ENCODE results near the gene TBL2. TPM values are rescaled to one million over a fixed set of nuclear protein-coding genes. Genes with fewer than 3 reads are reported as not detected.
"Not testable (repeated sequence)": the region's sequence is repeated elsewhere in the genome, so short reads cannot be mapped to it uniquely, and the experiment has no call there.

Gene TBL2
- total RNA-seq, 1 donor = 68.7 TPM

DNA sequence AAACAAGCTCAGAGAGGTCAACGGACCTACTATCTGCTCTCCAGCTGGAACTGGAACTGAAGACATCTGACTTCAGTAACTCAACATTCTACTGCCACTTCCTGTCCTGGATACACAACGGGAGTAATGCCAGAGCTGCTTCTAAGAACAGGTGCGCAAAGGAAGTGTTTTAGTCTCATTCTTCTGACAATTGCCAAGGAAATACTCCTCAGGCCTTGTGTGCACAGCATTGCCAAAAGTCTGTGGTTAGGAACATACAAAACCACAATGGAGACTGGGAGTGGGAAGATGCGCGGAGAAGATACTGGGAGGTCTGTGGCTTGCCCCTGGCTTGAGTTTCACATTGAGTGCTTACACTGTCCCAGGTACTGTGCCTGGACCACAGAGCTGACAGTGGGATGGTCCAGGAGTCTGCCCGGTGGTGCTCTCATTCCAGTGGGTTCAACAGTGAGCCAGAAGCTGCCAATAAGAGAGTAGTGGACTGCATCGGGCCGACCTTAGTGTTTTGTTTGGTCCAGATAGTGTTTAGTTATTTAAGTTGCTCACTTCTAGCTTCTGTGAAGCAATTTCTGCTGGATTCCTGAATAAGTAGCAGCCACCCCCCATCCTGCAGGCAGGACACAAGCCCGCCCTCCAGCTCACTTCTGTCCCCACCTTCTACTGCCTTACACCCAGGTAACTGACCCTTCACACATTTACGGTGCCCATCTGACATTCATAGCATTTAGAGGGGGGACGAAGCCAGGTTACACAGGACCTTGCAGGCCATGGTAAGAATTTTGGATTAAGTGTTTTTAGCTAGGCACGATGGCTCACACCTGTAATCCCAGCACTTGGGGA lies 10.3 kb downstream of the TBL2 start:
- TF ChIP-seq, protein P1, sequence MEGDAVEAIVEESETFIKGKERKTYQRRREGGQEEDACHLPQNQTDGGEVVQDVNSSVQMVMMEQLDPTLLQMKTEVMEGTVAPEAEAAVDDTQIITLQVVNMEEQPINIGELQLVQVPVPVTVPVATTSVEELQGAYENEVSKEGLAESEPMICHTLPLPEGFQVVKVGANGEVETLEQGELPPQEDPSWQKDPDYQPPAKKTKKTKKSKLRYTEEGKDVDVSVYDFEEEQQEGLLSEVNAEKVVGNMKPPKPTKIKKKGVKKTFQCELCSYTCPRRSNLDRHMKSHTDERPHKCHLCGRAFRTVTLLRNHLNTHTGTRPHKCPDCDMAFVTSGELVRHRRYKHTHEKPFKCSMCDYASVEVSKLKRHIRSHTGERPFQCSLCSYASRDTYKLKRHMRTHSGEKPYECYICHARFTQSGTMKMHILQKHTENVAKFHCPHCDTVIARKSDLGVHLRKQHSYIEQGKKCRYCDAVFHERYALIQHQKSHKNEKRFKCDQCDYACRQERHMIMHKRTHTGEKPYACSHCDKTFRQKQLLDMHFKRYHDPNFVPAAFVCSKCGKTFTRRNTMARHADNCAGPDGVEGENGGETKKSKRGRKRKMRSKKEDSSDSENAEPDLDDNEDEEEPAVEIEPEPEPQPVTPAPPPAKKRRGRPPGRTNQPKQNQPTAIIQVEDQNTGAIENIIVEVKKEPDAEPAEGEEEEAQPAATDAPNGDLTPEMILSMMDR (IDR thresholded peaks at IDR 0.05; ENCODE audit: insufficient read depth, low read depth, low read length) = no peak
- no peak for DNase-seq (ENCODE audit: low read depth)
- no peak overlapping the region for H3K4me3 ChIP-seq (ENCODE audit: low read depth, low read length)

DNA sequence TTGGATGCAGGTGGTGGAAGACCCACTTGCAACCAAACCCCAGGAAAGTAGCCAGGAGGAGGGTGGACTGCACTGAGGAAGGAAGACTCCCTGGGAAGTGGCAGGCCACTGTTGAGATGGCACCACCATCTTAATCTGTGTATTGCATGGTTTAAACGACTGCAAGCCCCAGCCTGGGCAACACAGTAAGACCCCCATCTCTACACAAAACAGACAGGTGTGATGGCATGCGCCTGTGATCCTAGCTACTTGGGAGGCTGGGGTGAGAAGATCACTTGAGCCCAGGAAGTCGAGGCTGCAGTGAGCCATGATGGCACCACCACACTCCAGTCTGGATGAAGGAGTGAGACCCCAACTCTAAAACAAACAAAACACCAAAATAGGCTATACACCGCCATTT lies 11.2 kb downstream of the TBL2 start:
- no peak overlapping the region for H3K4me3 ChIP-seq (ENCODE audit: low read depth, low read length)
- DNase-seq (ENCODE audit: low read depth) = no peak
- TF ChIP-seq, protein P1 (IDR thresholded peaks at IDR 0.05; ENCODE audit: insufficient read depth, low read depth, low read length) = no peak

DNA sequence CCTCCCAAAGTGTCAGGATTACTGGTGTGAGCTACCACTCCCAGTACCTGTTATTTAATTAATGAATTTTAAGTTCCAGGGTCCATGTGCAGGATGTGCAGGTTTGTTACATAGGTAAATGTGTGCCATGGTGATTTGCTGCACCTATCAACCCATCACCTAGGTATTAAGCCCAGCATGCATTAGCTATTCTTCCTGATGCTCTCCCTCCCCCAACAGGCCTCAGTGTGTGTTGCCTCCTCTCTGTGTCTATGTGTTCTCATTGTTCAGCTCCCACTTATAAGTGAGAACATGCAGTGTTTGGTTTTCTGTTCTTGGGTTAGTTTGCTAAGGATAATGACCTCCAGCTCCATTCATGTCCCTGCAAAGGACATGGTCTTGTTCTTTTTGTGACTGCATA lies 11.9 kb downstream of the TBL2 start:
- DNase-seq (ENCODE audit: low read depth); H3K4me3 ChIP-seq (ENCODE audit: low read depth, low read length): not testable (repeated sequence)

- TF ChIP-seq, protein P1 (IDR thresholded peaks at IDR 0.05; ENCODE audit: insufficient read depth, low read depth, low read length) = no peak
- peak overlapping the region; percentile 47 for H3K4me3 ChIP-seq (ENCODE audit: low read depth, low read length)
These were observed 12.6 kb downstream of the TBL2 start for GRCh38 chr7:73565675-73566340.

DNA sequence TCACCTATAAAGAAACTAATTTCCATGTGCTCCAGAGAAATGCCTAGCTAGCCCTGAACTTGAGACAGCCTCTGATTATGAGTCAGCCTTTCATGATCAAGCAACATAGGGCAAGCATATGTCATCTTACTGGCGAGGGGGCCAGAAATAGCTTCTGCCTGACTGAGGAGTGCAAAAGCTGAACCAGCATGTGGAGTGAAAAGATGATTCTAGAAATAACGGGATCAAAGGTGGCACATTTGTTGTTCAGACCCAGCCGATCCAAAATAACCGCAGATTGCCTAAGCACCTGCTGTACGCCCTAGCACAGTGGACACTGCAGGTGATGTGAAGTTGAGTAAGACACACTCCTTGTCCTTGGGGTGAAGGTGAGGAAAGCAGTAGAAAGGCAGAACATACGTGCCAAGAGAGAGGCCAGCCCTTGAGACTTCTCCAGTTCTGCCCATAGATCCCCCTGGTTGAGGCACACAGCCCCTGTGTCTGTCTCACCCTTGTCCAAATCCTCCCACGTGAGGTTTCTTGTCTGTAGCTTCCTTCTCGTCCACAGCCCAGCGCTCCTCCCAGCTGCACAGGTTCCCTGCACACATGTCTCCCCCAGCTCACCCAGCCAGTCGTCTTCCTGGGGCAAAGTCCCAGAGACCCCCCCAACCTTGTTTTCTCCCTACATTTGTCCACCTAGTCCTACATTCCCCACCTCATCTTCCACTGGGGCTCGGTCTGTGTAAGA lies 18.1 kb downstream of the TBL2 start:
- no peak overlapping the region for H3K4me3 ChIP-seq (ENCODE audit: low read depth, low read length)
- peak; percentile 73 for DNase-seq (ENCODE audit: low read depth)
- TF ChIP-seq, protein P1 (IDR thresholded peaks at IDR 0.05; ENCODE audit: insufficient read depth, low read depth, low read length) = no peak

More at GRCh38 chr7:73565675-73566340, 12.6 kb downstream of the TBL2 start:
- peak; percentile 42 for DNase-seq (ENCODE audit: low read depth)

- TF ChIP-seq, protein P1 (IDR thresholded peaks at IDR 0.05; ENCODE audit: insufficient read depth, low read depth, low read length) = no peak
- DNase-seq (ENCODE audit: low read depth) = peak; percentile 57
- H3K4me3 ChIP-seq (ENCODE audit: low read depth, low read length) = peak within 1 kb of the TSS; percentile 81
These were observed 20.8 kb downstream of the TBL2 start, which contains the start of gene BCL7B for GRCh38 chr7:73557397-73558257. Gene BCL7B (minus strand): TSS chr7:73557690. CDS start chr7:73557578, 112 bp downstream.
